PC-3 (cell line): ENCODE results near the gene RTN4RL1.

ENCODE experiments used
- CTCF ChIP-seq: fragments of 300-600 bp; sonication (generic); conservative IDR thresholded peaks from 2 replicates; pipeline ENCODE4 v1.5.1; 2017; ENCODE audit warnings: antibody characterized with exemption, low read depth, mild to moderate bottlenecking, low read length
- EZH2phosphoT487 ChIP-seq: fragments of 300-600 bp; sonication (generic); IDR thresholded peaks from 2 replicates; pipeline ENCODE4 v1.6.1; 2018; ENCODE audit warnings: mild to moderate bottlenecking, antibody characterized with exemption, low read length, borderline replicate concordance

- TF ChIP-seq EZH2phosphoT487 (no peak), CTCF (no peak)
Observed at GRCh38 chr17:1913702-1914101, 111.4 kb downstream of the RTN4RL1 start.
